ENCODE data around the gene BRPF1.

BRPF1 gene

GRCh38 chr3:9731206-9732079, at the start of gene BRPF1:
Gene BRPF1 (plus strand): TSS chr3:9731735. CDS start chr3:9734141, 2,406 bp downstream.
- peak; percentile 88 to 95 for DNase-seq

GRCh38 chr3:9682096-9682495, 49.4 kb upstream of the BRPF1 start:
- DNase-seq: no peak

GRCh38 chr3:9683426-9683825, 48.1 kb upstream of the BRPF1 start:
- no peak for DNase-seq

DNA sequence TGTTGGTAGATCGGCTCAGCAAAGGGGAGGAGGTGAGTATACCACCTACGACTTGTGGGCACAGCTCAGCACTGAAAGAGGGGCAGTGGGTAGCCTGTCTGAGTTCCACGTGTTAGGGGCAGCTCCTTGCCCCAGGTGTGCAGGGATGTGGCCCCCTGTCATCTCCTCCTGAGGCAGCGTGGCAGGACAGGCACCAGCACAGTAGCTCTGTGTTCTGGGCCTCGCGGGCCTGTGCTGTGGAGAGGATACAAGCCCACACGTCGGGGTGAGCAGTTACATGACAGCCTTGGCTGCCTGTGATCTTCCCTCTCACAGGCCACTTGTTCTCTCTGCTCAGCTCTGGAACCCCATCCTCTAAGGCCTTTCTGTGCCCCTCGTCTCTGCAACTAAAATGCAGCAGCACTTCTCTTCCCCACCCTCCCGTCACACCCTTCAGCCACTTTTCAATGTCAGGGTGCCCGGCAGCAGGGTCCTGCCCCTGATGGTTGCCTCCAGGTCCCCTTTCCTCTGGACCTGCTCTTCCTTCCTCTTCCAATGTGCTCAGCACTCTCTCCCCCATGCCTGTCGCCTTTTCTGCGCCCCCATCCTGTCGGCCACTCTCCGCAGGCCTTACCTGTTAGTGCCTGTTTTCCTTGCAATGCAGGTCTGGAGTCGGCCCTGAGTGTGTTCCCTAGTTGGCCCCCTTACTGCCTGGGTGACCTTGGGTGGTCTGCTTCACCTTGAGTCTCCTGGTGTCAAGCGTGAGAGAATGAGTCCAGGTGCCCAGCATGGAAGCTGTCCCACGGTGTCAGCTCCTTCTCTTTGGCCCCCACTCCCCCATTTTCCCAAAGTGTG, 46.1 kb upstream of the BRPF1 start:
- DNase-seq: no peak

DNA sequence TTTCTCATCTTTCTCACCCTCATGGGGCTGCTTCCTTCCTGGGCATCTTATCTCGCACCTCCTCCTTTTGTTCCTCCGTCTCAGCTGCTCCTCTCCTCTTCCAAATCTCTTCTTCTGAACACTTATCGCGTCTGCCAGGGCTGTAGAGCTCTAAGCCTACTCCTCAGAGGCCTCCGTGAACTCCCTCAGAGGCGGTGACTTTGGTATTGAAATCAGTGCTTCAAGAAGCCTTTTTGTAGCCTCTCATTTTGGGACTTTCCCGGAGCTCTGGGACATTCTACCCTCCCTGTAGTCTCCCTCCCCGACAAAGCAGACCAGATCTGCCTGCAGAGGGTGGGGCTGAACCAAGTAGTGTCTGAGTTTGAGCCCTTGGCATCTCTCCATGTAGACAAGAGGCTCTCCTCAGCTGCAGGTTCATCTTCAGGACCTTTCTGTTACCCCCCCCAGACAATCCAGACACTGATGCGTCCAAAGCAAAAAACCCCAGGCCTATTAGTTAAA, 45.4 kb upstream of the BRPF1 start:
- no peak for DNase-seq

GRCh38 chr3:9686703-9687102, 44.8 kb upstream of the BRPF1 start:
- DNase-seq: no peak

DNA sequence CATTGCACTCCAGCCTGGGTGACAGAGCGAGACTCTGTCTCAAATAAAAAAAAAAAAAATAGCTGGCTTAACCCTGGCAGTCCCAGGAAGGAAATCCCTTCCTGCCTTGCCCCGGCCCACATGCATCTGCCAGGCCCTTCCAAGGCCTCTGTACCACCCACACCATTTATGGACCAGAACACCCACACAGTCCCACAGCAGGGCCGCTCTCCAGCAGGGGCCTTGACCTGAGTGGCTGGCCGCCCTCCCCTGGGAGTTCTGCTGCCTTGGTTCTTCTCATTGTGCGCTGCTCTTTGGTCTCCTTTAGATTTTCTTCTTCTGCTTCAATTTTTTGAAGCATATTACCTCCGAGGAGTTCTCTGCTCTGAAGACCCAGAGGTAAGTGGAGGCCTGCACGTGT, 44.0 kb upstream of the BRPF1 start:
- DNase-seq: no peak

DNA sequence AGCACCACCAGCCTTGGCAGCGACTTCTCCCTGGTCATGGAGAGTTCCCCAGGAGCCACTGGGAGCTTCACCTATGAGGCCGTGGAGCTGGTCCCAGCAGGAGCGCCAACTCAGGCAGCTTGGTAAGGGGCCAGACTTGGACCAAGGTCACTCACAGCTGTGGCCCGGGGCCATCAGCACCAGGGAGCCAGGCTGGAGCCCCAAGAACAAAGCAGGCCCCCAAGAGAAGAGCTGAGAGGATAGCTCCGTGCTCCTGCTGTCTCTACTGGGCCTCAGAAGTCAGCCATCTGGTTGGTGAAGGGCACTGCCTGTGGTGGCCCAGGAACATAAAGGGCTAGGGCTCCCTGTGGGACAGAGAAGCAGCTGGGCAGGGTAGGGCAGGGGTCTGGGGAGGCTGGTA, 42.6 kb upstream of the BRPF1 start:
- no peak for DNase-seq

- DNase-seq: no peak
Measured at GRCh38 chr3:9689757-9690156, 41.8 kb upstream of the BRPF1 start.

- DNase-seq: no peak
Measured at GRCh38 chr3:9690451-9691450, 40.8 kb upstream of the BRPF1 start.

- no peak for DNase-seq
Measured at GRCh38 chr3:9691636-9692035, 39.9 kb upstream of the BRPF1 start.

- DNase-seq: no peak
Measured at GRCh38 chr3:9692416-9692815, 39.1 kb upstream of the BRPF1 start.

GRCh38 chr3:9695345-9695744, 36.2 kb upstream of the BRPF1 start:
- DNase-seq: no peak

DNA sequence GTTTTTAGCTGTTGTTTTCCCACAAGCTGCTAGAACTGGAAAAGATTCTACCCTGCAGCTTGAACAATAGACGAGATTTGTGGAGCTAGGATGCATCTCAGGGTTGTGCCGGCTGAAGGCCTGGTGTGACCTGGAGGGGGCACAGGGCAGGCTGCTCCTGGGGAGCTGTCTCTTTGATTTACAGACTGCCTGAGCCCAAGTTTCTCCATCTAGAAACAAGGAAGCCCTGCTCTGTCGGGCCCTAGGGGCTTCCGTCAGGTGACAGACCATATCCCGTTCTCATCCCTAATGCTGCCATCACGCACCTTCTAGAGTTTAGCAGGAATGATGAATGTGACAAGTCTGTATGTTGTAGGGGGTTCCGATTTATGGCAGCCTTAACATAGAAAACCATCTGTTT, 35.8 kb upstream of the BRPF1 start:
- no peak for DNase-seq

DNA sequence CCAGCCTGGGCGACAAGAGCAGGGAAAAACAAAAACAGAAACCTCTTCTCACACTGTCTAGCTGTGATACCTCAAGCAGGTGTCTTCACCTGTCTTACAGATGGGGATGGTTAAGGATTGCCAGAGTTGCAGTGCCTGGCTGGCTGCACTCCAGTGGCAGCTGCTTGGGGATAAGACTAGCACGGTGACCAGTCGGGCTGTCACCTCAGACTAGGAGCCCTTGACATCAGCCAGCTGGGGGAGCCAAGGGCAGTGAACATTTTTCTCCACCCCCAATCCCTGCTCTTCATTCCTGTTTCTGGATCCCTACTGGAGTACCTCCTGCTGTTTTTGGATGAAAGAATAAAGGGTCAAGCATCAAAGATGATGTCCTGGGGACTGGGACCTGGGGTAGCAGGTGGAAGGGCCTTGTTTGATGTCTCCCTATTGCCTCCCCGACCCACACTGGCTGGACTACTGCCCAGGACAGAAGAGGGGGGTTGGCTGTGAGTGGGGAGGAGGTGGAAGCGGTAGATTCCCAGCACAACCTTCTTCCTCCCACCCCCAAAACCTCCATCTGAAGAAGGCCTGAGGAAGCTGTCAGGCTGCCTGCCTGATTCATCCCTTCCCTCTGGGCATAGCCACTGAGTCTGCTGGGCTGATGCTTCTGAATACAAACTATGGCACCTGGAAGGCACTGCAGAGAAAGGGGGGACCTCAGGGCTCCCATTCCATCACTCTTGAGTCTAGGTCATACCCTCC, 34.9 kb upstream of the BRPF1 start:
- no peak for DNase-seq

- DNase-seq: no peak
Measured at GRCh38 chr3:9697892-9698291, 33.6 kb upstream of the BRPF1 start.

DNA sequence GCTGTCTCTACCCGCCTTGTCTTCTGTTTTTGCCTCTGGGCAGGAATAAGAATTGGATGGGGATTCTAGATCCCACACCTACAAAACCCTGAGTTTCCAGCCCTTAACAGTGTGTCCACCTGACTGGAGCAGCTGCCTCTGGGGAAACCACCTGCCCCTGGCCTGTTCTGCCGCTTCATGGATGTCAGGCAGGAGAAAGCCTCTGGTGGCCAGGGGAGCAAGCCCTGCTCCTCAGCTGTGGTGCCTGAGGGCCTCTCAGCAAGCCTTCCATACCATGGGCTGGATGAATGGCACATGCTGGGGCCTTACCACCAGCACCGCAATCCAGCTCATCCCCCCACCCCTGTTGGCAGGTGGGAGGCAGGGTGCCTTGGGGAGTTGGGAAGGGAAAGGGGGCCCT, 33.2 kb upstream of the BRPF1 start:
- no peak for DNase-seq

DNA sequence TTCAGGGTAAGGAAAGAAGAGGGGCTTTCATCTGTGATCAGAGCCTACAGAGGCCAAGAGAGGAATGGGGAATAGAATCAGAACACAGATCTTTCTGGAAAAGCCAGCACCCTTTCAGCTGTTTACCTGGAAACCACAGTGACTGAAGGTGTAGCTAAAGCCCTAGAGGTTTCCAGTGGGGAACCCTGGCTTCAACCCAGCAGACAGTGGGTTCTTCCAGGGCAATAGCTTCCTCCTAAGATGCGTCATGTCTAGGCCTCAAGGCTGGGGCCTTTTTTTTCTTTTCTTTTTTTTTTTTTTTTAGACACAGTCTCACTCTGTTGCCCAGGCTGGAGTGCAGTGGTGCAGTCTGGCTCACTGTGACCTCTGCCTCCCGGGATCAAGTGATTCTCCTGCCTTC, 31.0 kb upstream of the BRPF1 start:
- no peak for DNase-seq

- no peak for DNase-seq
Measured at GRCh38 chr3:9701006-9701405, 30.5 kb upstream of the BRPF1 start.

GRCh38 chr3:9701711-9702110, 29.8 kb upstream of the BRPF1 start:
- DNase-seq: no peak

DNA sequence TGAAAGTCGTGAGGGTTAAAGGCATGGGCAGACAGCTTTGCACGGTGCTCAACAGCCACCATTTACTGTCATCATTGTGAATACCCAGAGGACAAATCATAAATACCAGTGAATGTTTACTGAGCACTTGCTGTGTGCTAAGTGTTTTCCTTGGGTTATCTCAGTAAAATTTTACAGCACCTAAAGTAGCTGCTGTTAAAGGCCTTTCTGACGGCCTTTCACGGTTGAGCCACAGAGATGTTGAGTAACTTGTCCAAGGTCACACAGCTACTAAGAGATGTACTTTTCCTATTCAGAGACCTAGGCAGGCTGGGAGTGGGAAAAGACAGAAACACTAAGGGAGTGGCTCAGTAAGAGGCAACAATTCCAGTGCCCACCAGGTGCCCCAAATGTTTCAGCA, 28.3 kb upstream of the BRPF1 start:
- DNase-seq: no peak

Measured in NCI-H446 (cell line).